CD4-positive, alpha-beta T cell treated with Interleukin-15 for 1 hour (primary cell): ENCODE data around the gene KLRC2.
"Not testable (repeated sequence)": the region's sequence is repeated elsewhere in the genome, so short reads cannot be mapped to it uniquely, and the experiment has no call there.

ENCODE experiments used
- DNase-seq: peaks from one replicate; pipeline ENCODE4 v3.0.0-alpha.2; 2020

Gene KLRC2

DNA sequence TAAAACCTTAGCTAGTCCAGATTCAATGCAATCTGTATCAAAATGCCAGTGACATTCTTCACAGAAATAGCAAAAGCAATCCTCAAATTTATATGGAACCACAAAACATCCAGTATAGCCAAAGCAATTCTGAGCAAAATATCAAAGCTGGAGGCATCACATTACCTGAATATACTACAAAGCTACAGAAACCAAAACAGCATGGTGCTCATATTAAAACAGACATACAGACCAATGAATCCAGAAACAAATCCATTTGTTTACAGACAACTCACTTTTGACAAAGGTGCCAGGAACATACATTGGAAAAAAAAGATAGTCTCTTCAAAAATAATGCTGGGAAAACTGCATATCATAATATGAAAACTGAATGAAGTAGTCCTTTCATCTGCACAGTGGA is 31.0 kb downstream of the KLRC2 start:
- no peak for DNase-seq

DNA sequence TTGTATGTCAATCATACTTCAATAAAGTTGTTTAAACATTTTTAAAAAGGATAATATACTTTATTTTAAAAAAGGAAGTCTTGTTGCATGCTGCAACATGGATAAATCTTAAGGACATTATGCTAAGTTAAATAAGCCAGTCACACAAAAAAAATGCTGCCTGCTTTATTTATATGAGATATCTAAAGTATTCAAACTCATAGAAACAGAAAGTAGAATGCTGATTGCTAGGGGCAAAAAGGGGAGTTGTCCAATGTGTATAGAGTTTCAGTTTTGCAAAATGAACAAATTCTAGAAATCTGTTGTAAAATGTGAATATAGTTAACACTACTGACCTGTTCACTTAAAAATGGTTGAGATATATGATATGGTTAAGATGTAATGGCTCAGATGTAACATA is 35.0 kb downstream of the KLRC2 start:
- no peak for DNase-seq

DNA sequence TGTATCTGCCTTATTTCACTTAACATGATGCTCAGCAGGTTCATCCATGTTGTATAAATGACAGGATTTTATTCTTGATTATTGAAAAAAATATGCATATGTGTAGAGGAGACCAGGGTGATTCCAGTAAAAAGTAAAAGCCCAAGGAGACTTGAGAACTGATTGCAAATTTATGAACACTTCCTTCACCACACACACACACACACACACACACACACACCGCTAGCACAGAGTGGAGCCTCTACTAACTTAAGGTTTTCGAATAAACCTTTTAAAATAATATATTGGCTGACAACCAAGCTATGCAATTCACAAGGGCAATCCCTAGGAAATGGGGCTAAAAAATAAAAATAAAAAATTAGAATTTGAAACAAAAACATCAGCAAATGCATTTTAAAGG is 37.6 kb downstream of the KLRC2 start:
- DNase-seq: no peak

DNA sequence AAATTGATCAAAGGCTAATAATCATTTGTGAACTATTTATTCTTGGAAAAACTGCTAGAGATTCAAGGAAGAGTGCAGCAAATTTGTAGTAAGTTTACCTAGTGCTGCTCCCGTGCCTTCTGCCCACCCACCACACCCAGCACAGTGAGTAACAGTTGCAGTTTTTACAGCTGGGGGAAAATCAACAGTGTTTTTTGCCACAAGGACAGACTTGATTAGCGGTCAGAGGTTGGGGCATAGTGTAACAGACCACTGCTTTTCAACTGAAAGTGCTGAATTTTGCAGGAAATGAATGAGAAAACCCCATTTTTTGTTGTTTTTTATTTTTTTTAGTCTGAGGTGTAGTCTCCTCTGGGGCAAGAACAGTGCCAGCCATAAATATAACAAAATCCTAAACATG is 38.5 kb downstream of the KLRC2 start:
- peak; percentile 60 for DNase-seq

DNA sequence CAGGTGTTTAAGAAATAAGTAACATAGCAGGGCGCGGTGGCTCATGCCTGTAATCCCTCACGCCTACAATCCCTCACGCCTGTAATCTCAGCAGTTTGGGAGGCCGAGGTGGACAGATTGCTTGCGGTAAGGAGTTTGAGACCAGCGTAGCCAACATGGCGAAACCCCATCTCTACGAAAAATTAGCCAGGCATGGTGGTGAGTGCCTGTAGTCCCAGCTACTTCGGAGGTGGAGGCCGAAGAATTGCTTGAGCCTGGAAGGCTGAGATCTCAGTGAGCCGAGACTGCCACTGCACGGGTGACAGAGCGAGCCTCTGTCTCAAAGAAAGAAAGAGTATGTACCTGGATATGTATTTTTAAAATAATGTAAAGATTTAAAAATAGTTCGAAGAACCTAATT is 39.6 kb downstream of the KLRC2 start:
- not testable (repeated sequence) for DNase-seq

DNA sequence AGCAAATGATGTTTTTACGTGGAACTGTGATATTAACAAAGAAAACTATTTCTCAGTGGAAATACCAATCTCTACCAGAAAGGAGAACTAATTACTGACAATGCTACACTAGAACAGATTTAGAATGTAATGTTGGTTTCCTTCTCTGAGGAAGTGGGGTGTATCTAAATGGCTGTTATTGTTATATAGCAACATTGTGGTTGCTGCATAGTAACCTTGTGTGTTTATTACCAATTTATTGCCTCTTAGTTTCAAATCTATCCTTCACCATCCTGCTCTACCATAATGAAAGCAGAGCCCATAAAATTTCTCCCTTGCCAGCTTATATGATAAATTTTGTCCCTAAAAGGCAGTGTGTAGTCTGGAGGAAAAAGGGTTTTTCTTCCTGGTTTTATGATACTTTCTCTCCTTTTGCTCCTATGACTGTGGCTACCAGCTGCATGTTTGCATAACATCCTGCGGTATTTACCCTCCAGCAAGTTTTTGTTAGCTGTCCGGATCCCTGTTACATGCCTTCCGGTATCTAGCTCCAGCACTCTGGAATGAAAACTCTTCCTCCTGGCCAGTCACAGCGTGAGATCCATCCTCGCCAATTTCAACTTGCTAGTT is 40.3 kb downstream of the KLRC2 start:
- DNase-seq: no peak

DNA sequence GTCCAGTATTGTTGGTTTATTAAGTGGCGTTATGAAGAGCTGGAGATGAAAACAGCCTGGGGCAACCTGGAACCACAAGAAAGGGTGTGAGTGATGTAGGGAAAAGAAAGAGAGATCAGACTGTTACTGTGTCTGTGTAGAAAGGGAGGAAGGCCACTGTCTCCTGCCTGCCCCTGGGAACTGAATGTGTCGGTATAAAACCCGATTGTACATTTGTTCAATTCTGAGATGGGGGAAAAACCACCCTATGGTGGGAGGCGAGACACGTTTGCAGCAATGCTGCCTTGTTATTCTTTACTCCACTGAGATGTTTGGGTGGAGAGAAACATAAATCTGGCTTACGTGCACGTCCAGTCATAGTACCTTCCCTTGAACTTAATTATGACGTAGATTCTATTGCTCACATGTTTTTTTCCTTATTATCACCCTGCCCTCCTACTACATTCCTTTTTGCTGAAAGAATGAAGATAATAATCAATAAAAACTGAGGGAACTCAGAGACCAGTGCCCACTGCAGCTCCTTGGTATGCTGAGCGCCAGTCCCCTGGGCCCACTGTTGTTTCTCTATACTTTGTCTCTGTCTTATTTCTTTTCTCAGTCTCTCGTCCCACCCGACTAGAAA is 41.2 kb downstream of the KLRC2 start:
- peak; percentile 67 for DNase-seq

DNA sequence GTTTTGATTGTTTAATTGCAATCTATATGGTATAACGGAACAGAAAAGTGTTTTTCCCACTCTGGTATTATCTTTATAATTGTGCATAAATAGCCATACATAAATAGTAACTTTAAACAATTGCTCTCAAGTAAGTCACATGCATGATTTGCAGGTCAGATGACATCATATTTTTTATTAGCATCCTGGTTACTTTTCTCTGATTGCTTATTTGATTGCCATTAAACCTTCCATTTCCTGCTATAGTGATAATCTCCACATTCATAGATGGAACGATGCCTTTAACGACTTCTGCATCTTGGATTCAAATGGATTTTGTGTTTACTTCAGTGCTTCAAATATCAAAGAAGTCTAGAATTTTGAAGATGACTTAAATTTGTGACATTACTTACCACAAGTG is 42.5 kb downstream of the KLRC2 start:
- DNase-seq: no peak

DNA sequence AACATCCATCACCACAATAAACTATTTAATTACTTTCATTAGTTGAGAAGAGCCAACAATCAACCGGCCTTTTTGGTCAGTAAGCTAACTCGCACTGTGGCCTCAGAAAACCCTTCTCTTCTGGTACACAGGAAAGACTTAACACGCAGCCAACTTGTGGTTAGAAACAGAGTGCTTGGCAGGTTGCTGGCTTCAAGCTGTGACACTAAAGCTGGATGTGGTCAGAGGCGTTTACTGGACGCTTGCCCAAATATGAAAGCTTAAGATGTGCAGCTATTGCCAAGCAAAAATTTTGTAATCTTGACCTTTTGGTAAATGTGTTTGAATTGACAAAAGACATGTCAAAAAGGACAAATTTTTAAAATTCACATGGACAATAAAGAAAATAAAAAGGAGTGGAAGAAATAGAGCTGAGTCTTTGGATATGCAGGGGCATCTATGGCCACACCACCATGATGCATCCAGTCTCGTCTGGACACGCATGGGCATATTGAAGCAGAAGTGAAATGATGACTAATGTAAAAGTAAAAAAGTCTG is 43.3 kb downstream of the KLRC2 start:
- peak; percentile 61 for DNase-seq

DNA sequence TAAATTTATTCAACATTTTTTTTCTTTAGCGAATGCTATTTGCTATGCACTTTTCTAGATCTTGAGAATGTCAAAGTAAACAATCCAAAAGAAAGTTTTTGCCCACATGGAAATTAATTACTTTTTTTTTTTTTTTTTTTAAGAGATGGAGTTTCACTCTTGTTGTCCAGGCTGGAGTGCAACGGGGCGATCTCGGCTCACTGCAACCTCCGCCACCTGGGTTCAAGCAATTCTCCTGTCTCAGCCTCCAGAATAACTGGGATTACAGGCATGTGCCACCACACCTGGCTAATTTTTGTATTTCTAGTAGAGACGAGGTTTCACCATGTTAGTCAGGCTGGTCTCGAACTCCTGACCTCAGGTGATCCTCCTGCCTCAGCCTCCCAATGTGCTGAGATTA is 44.8 kb downstream of the KLRC2 start:
- DNase-seq: not testable (repeated sequence)

DNA sequence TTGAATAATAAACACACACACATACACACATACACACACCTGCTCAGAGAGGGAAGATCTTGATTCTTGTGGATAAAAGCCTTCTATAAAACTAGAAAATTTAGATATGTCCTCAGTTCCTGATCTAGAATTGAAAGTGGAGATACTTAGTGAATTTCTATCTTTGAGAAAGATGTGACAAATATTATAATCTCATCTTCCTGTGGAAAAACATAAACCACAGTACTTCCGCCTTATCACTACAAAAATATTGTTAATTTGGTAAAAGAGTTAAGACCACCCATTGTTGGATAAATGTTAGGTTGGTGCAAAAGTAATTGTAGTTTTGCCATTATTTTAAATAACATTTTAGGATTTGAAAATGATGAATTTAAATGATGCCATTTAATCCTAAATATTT is 45.9 kb downstream of the KLRC2 start, which contains the start of gene KLRK1:
TSS of gene KLRK1 (minus strand) at position 138 of the 400 bp plus-strand sequence. CDS start 1,231 bp downstream, outside the sequence.
- DNase-seq: no peak

DNA sequence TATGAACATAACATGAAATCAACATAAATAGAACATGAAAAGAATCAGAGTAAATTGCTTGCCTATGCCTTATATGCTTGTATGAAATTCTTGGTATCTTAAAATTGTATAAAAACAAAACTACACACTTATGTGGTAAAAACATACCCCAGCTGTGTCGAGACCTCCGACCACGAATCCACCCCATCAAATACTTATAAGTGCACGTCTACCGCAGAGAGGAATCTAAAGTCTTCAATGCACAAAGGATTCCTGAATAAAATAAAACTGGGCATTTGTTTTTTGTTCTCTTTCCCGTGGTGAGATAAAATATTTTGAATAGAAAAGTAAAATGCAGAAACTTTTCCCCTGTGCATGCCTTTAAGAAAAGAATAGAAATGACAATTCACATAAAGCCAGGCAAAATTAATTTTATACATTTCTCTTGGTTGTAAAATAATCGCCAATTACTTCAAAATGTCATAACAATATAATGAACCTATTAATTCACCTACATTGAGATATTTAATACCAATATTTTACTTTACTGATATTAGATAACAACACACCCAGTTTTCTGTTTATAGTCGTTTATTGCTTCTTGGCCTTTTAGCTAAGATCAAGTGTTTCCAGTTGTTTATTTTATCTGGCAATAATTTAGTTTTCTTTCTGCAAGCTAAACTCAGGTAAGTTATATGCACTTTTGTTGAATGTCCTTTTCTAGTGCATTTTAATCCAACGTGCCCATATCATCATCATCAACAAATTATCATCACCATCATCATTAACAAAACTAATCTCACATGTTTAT is 47.0 kb downstream of the KLRC2 start:
- DNase-seq: no peak

DNA sequence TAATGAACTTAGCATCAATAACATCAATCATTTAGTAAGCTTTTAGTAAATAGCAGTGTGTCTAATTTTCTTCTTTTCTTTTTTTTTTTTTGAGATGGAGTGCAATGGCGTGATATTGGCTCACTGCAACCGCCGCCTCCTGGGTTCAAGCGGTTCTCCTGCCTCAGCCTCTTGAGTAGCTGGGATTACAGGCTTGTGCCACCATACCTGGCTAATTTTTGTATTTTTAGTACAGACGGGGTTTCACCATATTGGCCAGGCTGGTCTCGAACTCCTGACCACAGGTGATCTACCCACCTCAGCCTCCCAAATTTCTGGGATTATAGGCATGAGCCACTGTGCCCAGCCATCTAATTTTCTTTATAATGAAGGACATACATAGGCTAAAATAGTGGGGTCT is 48.3 kb downstream of the KLRC2 start:
- not testable (repeated sequence) for DNase-seq

DNA sequence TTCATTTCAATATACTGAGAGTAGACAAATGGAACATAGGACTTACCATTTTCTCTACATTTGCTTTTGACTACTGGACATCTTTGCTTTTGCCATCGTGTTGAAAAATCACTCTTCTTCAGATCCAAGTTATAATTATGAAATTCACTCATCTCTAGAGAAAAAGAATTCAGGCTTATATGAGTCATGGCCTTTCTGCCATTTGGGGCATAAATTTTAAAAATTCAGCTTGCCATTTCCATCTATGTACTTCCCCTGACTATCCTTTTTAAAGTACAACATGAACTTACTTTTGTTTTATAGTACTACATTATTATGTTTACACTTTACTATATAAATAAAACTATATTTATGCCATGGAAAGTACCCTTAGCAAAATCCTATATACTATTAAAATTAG is 49.0 kb downstream of the KLRC2 start:
- no peak for DNase-seq

DNA sequence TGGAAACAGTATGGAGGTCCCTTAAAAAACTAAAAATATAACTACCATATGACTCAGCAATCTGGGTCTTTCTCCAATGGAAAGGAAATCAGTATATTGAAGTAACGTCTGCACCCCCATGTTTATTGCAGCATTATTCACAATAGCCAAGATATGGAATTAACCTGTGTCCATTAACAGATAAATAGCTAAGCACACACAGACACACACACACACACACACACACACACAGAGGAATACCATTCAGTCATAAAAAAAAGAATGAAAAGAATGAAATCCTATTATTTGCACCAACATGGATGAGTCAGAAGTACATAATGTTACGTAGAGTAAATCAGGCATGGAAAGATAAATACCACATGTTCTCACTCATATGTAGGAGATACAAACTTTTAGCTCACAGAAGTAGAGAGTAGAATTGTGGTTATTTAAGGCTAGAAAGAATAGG is 50.6 kb downstream of the KLRC2 start:
- DNase-seq: no peak

DNA sequence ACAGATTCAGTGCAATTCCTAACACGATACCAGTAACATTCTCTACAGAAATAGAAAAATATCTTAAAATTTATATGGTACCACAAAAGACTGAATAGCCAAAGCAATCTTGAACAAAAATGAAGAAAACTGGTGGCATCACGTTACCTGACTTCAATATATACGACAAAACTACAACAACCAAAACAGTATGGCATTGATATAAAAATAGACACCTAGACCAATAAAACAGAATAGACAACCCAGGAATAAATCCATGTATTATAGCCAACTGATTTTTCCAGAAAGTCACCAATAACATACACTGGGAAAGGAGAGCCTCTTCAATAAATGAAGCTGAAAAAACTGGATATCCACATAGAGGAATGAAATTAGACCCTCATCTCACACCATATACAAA is 51.6 kb downstream of the KLRC2 start:
- DNase-seq: no peak

DNA sequence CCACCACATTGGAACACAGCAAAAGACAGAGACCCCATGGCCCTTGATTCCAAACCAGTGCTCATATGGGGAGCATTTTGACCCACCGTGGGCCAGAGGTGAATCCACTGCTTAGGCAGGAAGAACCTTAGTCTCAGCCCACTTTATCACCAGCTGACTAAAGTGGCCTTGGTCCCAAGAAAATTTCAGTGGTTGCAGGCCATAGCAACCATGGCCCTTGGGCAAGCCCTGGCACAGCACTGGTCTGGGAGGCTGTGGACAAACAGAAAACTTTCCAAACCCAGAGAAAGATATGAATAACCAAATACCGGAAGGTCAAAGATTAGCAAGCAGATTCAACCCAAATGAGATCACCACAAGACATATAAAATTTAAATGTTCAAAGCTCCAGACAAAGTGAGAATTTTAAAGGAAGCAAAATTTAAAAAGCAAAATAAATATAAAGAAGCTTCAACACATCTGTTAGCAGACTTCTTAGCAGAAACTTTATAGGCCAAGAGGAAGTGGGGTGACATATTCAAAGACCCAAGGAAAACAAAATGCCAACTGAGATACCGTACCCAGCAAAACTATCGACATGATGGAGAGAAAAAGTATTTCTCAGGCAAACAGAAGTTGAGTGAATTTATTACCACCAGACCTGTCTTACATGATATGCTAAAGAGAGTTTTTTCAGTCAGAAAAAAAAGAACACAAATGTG is 53.7 kb downstream of the KLRC2 start:
- DNase-seq: no peak
